Measurements from ENCODE around the gene DPCD.

GRCh38 chr10:101572126-101572525 is 16.0 kb upstream of the DPCD start:
- no peak for TF ChIP-seq CTCF (conservative IDR thresholded peaks at IDR 0.05; ENCODE audit: low read length)
- TF ChIP-seq EZH2phosphoT487 (IDR thresholded peaks at IDR 0.05; ENCODE audit: borderline replicate concordance, low read depth, low read length), result no peak

Measured in OCI-LY7 (cell line).